ENCODE measurements around the gene SLC30A5.

DNA sequence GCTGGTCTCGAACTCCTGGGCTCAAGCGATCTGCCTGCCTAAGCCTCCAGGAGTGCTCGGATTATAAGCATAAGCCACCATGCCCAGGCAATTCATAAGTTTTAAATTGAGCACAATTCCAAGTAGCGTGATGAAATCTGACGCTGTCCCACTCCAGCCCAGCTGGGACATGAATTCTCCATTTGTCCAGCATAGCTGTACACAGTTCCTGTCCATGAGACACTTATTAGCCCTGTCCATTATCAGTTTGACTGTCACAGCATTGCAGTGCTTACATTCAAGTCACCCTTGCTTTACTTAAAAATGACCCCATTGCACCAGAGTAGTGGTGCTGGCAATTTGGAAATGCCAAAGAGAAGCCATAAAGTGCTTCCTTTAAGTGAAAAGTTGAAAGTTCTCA is 7.6 kb upstream of the SLC30A5 start:
- no peak for TF ChIP-seq SREBF2 (IDR thresholded peaks at IDR 0.05; ENCODE audit: low read length)
- no peak for TF ChIP-seq BACH1 (IDR thresholded peaks at IDR 0.05; ENCODE audit: borderline replicate concordance)
- TF ChIP-seq POLR2AphosphoS2 (IDR thresholded peaks at IDR 0.05; ENCODE audit: low read depth, low read length): no peak
- TF ChIP-seq NFIC (IDR thresholded peaks at IDR 0.05; ENCODE audit: low read depth, low read length): no peak
- TF ChIP-seq CTCF (IDR thresholded peaks at IDR 0.05 in 2 of 3, conservative IDR thresholded peaks at IDR 0.05 in 1 of 3; ENCODE audit: control insufficient read depth in 2 of 3, extremely low read depth in 1 of 3, insufficient read depth in 1 of 3, low read depth in 3 of 3, low read length in 3 of 3): no peak
- TF ChIP-seq SP1 (IDR thresholded peaks at IDR 0.05; ENCODE audit: low read depth, low read length): no peak
- no peak for TF ChIP-seq HDAC6 (IDR thresholded peaks at IDR 0.05; ENCODE audit: unreplicated experiment)
- TF ChIP-seq RAD21 (IDR thresholded peaks at IDR 0.05; ENCODE audit: insufficient read depth, low read depth, low read length): no peak
- TF ChIP-seq POLR2A (IDR thresholded peaks at IDR 0.05; ENCODE audit: low read depth, low read length): no peak
- no peak for TF ChIP-seq EZH2 (IDR thresholded peaks at IDR 0.05; ENCODE audit: borderline replicate concordance, control insufficient read depth, low read depth, low read length)
- no peak for TF ChIP-seq TCF12 (IDR thresholded peaks at IDR 0.05; ENCODE audit: low read depth, low read length)

Data from GM12878 (cell line).